8988T (cell line): ENCODE results near the gene MOB2.

Experiments used
- DNase-seq: peaks from one replicate; pipeline ENCODE4 v3.0.0; 2011

The MOB2 gene

DNA sequence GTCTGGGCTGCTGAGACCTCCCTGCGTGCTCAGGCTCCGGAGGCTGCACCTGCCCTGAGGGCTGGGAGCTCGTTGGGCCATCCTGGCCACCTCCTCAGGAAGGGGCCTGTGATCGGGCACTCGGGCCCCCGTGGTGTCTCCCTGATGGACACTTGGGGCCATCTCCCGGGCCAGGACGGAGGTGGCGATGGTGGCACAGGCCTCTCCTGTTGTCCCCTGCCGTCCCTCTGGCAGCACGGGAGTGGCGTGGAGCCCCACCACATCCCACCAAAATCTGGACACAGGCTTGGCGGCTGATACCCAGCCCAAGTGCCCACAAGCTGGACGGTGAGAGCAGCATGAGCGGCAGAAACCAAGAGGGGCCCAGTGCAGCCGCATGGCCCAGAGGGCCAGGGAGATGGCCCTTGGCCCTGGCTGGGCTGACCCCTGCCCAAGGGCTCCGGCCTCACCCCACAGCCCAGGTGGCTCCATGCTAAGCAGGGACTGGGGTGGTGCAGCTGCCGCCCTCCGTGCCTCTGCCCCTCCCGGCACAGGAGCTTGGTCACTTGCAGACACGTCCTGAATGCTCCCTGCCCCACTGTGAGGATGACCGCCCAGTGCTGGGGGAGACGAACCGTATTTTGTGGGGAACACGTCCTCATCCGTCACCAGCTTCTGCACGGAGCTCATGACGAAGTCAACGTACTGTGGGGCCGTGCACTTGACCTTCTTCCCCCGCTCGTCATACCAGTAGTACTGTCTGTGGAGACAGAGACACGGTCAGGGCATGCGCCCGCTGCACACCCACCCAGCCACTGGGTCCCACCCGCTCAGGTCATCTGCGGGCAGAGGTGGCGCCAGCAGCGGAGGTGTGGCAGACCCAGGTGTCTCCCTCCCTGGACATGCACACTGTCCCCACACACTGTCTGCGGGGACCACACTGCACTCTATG, 15.6 kb downstream of the MOB2 start:
- DNase-seq: no peak

DNA sequence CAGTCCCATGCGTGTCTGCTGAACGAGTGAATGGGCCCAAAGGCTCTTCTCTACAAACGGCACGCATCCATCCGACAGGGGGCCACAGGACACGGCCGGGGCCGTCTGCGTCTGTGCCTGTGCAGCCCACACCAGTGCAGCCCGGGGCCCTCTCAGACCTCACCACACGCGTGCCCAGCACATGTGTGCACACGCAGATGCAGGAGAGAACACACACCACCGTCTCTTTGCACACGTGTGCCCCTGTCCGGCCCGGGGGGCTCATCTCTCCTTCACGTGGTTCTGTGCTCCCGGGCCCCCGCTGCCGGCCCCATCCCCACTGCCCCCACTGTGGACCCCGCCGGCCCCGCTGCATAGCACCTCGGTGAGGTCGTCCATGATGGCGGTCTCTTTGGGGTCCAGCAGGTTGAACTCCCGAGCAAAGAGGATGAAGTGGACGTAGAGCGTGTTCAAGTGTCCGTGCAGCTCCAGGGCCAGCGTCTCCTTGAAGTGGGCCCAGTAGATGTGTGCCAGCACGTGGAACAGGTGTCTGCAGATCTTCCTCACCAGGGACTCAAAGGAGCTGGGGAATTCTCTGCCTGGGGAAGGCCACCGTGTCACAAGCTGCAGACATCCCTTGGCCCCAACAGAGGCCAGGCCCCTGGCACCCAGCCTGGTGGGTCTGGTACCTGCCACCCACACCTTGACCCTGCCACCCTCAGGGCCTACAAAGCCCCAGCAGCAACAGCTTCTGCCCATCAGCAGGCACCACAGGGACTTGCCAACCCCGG, 16.5 kb downstream of the MOB2 start:
- DNase-seq: no peak

DNA sequence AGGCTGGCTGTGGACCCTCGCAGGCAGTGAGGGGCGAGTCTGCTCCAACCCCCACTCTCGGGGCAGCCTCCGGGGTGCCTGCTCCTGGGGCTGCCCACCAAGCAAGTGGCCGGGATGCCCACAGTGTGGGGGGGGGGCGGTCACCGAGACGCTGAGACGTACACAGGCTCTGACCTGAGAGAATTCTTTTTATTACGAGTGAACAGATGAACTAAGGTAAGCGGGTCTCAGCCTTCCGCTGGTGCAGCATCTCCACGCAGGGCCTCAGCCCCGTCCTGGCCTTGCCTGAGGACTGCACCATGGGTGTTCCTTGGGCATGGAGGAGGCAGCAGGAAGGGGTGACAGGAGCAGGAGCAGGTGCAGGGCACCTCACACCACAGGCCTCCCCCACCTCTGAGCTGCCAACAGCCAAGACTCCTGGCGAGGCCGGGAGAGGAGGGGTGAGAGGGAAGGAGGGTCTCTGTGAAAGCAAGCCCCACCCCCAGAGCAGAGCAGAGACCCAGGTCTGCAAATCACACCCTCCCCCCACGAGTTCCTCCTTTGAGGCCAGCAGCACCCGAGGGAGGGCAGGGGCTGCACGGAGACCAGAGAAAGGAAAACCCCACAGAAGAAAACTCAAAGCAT, 17.2 kb downstream of the MOB2 start:
- no peak for DNase-seq

DNA sequence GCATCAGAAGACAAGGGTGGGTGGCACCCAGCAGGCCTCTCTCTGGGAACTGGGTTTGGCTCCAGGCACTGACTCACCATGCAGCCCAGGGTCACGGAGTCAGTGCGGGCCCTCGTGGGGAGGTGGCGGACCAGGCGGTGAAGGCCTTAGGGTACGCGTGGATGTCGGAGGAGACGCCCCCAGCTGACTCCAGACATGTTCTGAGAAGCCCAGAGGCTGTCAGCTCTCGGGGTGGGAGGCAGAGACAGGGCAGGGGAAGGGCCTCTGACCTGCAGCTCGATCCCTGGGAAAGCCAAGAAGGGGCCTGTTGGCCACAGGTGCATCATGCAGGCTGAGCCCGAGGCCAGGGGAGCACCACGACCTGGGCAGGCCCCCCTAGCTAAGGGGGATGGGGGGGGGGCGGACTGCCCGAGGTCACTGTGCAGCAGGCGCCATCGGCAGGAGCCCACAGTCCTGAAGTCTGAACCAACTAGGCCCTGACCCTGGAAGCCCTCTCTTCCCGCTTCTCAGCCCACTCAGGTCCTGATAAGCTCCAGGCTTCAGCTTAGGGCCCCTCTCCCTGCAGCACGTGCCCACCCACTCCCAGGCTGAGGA, 18.0 kb downstream of the MOB2 start:
- no peak for DNase-seq

DNA sequence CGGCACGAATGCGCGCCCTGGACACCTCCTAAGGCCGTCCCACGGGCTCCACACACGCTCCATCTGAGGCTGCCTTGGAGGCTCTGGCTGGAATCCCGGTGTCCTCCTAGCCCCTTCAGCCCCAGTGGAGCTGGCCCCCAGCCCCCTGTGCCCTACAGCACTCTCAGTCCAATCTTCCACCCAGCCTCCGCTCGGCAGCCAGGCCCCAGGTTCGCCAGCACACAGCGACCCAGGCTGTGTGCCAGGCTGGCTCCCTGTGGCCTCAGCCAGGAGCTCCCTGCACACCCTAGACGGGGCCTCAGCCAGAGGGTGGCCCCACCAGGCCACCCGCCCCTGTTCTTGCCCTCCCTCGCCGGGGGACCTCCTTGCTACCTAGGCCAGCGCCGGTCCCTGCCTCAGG, 18.6 kb downstream of the MOB2 start:
- no peak for DNase-seq

DNA sequence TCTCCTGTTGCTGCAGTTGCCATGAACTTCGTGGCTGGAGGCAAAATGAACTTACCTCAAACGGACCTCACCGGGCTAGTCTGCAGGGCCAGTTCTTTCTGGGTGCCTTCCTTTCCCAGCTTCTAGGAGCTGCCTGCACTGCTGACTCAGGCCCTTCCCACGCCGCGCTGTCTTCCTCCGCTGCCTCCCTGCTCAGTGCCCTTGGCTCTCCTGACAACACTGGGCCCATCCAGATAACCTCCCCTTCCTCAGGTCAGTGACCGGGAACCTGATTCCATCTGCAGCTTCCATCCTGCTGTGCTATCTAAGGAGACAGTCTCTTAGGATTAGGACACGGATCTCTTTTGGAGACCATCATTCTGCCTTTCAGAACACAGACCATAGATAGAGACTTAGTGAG, 19.3 kb downstream of the MOB2 start:
- no peak for DNase-seq

DNA sequence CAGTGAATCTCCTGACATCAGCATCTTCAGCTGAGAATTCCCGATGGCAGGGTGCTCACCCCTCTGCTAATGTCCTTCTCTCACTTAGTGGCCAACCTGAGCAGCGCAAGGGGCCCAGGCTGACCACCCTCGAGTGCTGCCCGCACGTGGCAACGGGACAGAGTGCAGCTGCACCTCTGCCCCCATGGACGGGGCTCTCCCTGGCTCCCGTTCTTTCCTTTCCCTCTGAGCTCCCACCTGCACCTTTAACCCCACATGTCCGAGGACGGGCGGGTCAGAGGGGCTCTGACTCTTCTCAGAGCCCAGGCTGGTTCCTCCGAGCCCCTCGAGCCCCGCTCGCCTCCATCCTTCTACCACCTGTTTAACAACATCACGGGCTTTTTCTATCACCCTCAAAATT, 19.8 kb downstream of the MOB2 start:
- DNase-seq: no peak

DNA sequence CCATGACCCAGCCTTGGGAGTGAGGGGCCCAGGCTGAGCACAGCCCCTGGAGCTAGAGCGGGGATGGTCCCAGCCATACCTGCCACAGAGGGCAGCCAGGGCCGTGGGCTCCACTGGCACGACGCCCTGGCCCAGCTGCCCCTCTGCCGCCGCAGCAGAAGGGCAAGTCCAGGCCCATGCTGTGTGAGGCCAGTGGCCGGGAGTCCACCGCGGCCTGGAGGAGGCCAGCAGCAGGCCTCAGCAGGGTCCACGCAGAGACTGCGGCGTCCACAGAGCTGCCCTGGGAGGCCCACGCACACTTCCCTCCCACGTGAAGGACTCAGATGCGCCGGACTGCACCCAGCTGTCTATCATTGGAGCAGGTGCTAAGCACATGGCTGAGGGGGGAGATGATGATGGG, 23.5 kb downstream of the MOB2 start:
- DNase-seq: no peak

DNA sequence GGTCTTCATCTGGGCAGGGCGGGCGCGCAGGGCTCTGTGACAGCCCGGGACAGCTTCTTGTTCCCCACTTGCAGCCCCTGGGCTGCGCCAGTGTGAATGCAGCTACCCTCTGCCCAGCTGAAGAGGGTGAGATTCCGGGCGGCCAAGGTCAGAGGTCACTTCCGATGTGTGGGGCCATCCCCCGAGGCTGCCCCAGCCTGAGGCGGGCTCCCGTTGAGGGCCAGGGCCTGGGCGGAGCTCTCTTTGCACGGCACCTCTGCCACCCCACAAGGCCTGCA, 23.9 kb downstream of the MOB2 start:
- no peak for DNase-seq

DNA sequence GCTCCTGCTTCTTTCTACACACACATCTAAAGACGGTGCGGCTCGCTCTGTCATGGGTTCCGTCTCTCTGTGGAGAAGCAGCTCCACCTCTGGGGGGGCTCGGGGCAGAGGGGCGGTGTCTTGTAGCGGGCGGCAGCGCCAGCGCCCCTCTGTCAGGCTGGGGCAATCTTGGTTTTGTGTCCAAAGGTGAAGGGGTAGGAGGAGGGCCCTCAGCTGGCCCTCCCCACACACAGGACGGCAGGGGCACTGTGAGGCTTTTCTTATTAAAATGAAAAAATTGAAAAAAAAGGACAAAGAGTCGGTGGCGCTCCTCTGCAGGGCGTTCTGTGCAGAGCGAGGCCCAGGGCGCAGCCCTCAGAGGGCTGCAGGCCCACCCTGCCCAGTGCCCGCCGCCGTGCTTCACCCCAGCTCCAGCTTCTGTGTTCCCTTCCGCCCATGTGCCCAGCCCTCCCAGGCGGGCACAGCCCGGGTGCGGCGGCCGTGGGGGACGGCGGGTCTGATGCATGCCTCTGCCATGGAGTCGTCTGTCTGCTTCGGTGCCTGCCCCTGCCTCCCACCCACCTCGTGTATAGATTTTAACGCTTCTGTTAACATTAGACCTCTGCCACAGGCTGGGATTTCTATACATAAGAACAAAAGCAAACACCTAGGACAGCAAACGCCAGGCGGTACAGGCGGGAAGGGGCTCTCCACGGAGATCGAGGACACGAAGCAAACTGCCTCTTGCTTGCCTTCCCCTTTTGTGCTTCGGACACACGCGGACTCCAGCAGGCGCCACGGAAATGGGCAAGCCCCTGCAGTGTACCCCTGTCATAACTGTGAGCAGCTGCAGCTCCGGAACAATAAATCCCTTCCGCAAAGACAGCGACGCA, 24.5 kb downstream of the MOB2 start:
- DNase-seq: no peak

DNA sequence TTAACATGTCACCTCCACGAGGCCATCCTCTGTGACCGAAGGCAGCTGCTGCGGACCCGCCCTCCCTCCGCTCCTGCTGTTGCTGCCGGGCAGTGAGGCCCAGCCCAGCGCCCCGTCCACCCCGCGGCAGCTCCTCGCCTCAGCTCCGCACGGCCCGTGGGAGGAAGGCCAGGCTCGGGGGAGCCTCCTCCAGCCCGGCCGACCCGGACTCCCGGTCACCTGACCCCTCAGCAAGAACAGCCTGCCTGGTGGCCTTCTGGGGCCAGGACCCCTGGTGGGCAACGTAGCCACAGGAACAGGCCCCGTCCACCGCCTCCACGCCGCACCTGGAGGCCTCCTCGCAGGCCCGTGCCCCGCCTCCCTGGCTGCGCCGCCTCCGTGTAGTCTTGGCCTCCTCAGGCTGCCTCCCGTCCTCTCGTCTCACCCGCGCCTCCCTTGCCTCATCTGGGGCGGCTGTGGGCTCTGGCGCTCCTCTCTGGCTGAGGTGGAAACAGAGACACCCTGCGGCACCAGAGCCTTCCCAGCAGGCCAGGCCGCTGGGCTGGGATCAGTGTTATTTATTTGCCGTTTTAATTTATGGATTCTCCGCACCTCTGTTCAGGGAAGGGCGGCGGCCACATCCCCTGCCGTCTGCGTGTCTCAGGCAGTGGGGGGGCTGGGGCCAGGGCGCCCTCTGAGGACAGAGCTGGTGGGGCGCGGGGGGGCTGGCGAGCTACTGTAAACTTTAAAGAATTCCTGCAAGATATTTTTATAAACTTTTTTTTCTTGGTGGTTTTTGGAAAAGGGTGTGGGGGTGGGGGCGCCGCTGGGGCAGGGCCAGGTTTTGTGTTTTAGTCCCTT, 25.4 kb downstream of the MOB2 start:
- no peak for DNase-seq

DNA sequence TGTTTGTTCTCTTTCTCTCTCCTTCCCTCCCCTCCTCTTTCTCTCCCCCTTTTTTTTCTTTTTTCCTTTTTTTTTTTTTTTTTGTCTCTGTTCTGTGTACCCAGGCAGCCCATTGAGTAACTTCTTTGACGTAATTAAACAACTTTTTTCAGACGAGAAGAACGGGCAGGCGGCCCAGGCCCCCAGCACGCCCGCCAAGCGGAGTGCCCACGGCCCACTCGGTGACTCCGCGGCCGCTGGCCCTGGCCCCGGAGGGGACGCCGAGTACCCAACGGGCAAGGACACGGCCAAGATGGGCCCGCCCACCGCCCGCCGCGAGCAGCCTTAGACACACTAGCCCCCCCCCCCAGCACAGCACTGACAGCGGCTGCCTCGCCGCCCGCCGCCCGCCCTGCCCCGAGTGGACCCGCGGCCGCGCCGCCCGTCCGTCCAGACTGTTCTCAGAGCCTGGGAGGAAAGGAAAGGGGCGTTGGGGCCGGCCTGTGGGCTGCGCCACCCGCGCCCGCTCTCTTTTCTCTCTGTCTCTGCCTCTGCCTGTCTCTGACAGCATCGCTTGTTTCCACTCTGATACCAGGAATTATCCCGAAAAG, 26.1 kb downstream of the MOB2 start:
- no peak for DNase-seq

DNA sequence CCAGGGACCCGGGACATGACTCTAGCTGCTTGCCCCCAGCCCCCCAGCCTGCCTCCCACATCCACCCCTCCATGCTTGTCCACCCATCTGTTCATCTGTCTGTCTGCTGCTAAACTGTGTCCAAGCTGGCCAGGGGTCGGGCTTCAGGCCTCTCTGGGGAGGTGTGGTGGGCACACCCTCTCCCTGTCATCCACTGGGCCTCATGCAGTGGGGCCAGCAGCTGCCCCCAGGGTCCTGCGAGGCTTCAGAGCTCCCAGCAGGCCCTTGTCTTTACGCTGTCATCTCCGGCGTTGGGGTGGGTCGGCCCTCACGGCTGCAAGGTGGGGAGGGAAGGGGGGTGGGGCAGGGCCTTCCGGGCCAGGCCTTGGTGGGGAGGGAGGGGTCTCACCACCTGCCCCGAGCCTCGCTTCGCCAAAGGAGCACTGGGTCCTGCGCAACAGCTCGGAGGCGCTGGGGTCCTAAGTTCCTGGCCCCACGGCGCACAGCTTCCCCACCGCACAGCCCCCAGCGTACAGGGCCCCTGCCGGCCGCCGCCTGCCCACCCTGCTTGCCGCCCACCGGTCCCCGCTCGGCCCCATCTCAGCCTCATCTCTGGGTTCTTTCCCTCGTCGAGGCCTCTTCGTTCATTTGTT, 26.7 kb downstream of the MOB2 start:
- no peak for DNase-seq

DNA sequence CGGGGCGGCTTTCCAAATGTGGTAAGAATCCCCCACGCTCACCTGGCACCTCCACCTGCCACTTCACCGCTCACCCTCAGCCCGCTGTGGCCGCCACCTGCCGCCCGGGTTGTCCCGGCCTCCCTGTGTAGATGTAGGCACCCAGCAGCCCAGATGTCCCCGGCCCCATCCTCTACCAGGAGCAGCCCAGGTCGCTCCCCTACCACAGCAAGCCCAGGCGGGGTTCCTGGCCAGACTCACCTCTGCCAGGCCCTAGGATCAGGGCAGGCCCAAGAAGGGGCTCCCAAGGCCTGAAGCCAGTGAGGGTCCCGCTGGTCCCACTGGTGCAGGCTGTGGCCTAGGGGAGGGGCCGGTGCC, 27.4 kb downstream of the MOB2 start:
- DNase-seq: no peak

DNA sequence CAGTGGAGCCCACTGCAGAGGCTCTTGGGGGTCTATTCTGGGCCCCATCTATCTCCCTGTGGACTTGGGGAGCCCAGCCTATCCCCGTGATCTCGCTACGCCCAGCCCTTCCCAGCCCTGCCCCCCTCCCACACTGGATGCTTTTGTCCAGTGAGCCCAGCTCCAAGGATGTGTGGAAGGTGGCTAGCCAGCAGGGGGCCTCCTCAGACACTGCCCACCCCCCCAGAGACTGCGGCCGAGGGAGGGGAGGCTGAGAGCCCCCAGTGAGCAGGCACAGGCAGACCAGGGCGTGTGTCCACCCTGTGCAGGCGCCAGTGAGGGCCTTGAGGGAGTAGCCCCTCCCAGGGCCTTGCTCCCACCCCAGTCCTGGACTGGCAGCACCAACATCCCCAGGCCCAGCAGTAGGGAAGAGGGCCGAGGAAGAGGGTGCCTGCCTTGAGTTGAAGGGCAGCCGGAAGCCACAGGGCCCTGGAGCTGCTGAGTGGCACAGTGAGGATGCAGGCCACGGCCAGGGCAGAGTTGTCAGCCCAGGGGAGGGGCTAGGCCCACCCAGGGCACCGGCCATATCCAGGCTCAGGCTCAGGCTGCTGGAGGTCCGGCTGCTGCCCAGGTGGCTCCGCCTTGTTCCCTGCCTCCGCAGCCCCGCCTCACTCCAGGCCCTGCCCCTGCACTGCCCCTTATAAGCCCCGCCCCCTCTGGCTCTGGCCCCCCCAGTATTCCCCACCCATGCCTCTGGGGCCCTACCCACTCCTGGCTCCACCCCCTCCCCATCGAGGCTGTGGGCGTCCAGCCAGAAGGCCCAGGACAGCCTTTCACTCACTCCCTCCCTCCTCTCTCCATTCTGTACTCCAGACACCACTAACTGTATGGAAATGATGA, 28.0 kb downstream of the MOB2 start:
- DNase-seq: peak; percentile 94

DNA sequence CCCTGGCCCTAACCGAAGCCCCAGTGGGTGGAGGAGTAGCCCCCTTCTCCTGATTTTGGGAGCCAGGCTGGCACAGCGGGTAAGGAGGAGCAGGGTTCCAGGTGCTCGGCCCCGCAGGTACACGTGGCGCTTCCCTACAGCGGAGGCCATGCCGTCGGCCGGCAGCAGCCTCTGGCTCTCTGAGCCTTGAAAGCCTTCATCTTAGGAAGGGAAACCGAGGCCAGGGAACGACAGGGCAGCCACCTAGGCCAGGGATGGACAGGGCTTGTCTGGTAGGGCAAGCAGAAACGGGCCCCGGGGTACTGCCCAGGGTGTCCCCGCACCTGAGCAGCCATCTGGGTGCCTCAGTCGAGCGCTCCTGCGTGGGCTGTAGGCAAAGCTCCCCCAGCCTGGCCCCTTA, 28.7 kb downstream of the MOB2 start:
- no peak for DNase-seq

DNA sequence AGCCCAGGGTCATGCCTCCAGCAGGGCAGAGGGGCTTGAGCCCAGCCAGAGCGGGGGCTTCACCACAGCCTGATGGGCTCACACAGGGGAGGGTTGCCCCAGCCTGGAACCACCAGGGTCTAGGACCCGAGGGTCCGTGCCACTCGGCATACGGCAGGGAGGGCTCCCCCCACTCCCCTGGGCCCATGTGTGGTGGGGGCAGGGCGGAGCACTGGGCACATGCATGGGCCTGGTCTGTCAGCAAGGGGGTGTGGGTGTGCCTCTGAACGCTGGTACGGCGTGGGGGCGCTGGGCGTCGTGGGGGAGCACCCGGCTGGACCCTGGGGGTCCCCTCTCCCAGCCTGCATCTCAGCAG, 29.3 kb downstream of the MOB2 start:
- DNase-seq: no peak

DNA sequence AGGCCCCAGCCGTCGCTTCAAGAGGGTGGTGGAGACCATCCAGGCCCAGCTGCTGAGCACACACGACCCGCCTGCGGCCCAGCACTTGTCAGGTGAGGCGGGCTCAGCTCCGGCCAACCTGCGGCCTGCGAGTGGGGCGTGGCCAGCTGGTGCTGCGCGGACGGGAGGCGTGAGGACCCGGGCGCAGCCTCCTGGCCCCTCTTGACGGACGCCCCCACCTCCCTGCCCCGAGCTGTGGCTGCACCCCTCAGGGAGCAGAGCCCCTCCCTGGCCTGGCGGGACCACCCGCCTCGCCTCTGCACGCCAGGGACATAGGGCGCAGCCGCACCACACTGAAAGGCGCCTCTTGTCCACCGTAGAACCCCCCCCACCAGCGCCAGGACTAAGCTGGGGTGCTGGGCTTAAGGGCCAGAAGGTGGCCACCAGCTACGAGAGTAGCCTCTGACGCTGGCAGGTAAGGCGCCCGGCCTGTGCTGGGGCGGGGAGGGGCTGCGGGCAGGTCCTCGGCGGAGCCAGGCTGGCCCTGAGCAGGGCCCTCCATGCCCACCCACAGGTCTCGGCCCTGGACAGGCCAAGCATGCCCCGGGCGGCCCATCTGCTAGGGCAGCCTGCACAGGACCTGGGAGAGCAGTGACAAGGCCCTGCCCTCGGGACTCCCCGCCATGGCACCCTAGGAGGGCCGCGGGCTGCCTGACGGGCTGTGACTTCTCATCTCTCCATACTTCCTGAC, 29.8 kb downstream of the MOB2 start:
- no peak for DNase-seq

DNA sequence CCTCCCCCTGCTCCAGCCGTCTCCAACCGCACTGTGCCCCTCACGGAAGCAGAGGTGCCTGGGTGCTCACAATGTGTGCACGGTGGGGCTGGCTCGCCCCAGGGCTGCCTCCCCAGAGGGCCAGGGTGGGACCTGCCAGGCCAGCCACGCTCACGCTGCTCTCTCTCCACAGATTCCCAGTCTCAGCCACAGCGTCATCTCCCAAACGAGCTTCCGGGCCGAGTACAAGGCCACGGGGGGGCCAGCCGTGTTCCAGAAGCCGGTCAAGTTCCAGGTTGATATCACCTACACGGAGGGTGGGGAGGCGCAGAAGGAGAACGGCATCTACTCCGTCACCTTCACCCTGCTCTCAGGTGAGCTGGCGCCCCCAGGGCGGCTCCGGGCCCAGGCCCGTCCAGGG, 30.4 kb downstream of the MOB2 start:
- no peak for DNase-seq

DNA sequence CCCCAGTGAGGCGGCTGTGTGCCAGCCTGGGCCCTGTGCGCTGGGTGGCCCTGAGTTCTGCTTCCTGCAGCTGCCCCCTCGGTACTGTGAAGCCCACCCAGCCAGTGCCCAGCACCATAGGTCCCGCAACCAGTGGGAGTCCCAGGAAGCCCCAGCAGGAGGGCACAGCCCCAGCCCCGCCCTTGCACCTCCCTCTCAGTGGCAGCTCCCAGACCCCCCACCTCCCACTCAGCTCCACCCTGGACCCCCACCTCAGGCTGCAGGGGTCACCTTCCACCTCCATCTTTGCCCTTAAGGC, 30.9 kb downstream of the MOB2 start:
- DNase-seq: no peak
